Fibroblast of skin of right biceps (primary cell): ENCODE results near the gene SAMHD1.
"Not testable (repeated sequence)": the region's sequence is repeated elsewhere in the genome, so short reads cannot be mapped to it uniquely, and the experiment has no call there.

Experiments
- DNase-seq: peaks from one replicate; pipeline ENCODE4 v3.0.0-alpha.2; 2013

The SAMHD1 gene

GRCh38 chr20:36906086-36906485 lies 45.4 kb downstream of the SAMHD1 start:
- DNase-seq, result not testable (repeated sequence)

GRCh38 chr20:36905566-36905965 lies 45.9 kb downstream of the SAMHD1 start:
- not testable (repeated sequence) for DNase-seq

GRCh38 chr20:36904690-36905089 lies 46.8 kb downstream of the SAMHD1 start:
- no peak for DNase-seq

GRCh38 chr20:36895036-36895435 lies 56.5 kb downstream of the SAMHD1 start:
- DNase-seq, result no peak

GRCh38 chr20:36893801-36894200 lies 57.7 kb downstream of the SAMHD1 start:
- no peak for DNase-seq

- no peak for DNase-seq
These were observed 60.3 kb downstream of the SAMHD1 start for GRCh38 chr20:36891211-36891610.

- no peak for DNase-seq
These were observed 60.9 kb downstream of the SAMHD1 start for GRCh38 chr20:36890586-36890985.

- DNase-seq, result no peak
These were observed 62.5 kb downstream of the SAMHD1 start for GRCh38 chr20:36888880-36889516.

- DNase-seq, result peak; percentile 39
These were observed 63.8 kb downstream of the SAMHD1 start for GRCh38 chr20:36887752-36888090.

- DNase-seq, result peak; percentile 75
These were observed 64.4 kb downstream of the SAMHD1 start for GRCh38 chr20:36886859-36887751.

- DNase-seq, result no peak
These were observed 66.2 kb downstream of the SAMHD1 start for GRCh38 chr20:36885356-36885755.

- no peak for DNase-seq
These were observed 67.5 kb downstream of the SAMHD1 start for GRCh38 chr20:36883977-36884535.

GRCh38 chr20:36881888-36882287 lies 69.6 kb downstream of the SAMHD1 start:
- DNase-seq, result no peak

GRCh38 chr20:36881331-36881730 lies 70.2 kb downstream of the SAMHD1 start:
- no peak for DNase-seq

- no peak for DNase-seq
These were observed 70.7 kb downstream of the SAMHD1 start for GRCh38 chr20:36880741-36881250.

- no peak for DNase-seq
These were observed 72.6 kb downstream of the SAMHD1 start for GRCh38 chr20:36878941-36879340.

- no peak for DNase-seq
These were observed 75.1 kb downstream of the SAMHD1 start for GRCh38 chr20:36876473-36876833.

GRCh38 chr20:36875702-36876472 lies 75.6 kb downstream of the SAMHD1 start, which contains the start of gene TLDC2:
TSS of gene TLDC2 (plus strand) at chr20:36876138. CDS start at chr20:36876175, 37 bp downstream.
- DNase-seq, result no peak

GRCh38 chr20:36875093-36875492 lies 76.4 kb downstream of the SAMHD1 start:
- not testable (repeated sequence) for DNase-seq

GRCh38 chr20:36873498-36874189 lies 77.9 kb downstream of the SAMHD1 start:
- DNase-seq, result no peak

GRCh38 chr20:36872852-36873251 lies 78.7 kb downstream of the SAMHD1 start:
- DNase-seq, result no peak
